Naive thymus-derived CD8-positive, alpha-beta T cell (primary cell): ENCODE results near the gene TEC. TPM values are rescaled to one million over a fixed set of nuclear protein-coding genes. Genes with fewer than 3 reads are reported as not detected.
"Not testable (repeated sequence)": the region's sequence is repeated elsewhere in the genome, so short reads cannot be mapped to it uniquely, and the experiment has no call there.

ENCODE experiments used
- ATAC-seq, 2 donors: fragments of 150-1000 bp; cut with Tn5 transposase in 1 of 2; sonication (Bioruptor Pico), chemical (Tn5 transposase) in 1 of 2; 1 replicate in 1 of 2; 2 replicates in 1 of 2; pipeline ENCODE4 v1.10.0; 2021; ENCODE audit warnings: mild to moderate bottlenecking in 2 of 2, moderate library complexity in 2 of 2
- POLR2A ChIA-PET: fragments of 350-600 bp; sonication (Branson Sonifier 250); formaldehyde crosslinking; loops from one replicate; lab custom pipeline; 2021; ENCODE audit warnings: antibody characterized with exemption; lab: Charles Lee
- DNase-seq, 10 donors: peaks; one replicate each; pipeline versions ENCODE4 v3.0.0 to v3.0.0-alpha.2; 2020 to 2022
- H3K27ac Mint-ChIP-seq, 10 donors: one replicate each; pipeline ENCODE4 v1.8.0; 2020 to 2022; ENCODE audit warnings: mild to moderate bottlenecking in 10 of 10, mixed read lengths in 10 of 10, moderate library complexity in 4 of 10, inconsistent platforms in 1 of 10
- H3K27me3 Mint-ChIP-seq, 5 donors: one replicate each; pipeline ENCODE4 v1.8.0; 2021 to 2022; ENCODE audit warnings: mixed read lengths in 5 of 5
- H3K36me3 Mint-ChIP-seq, 3 donors: one replicate each; pipeline ENCODE4 v1.8.0; 2020 to 2022; ENCODE audit warnings: mixed read lengths in 3 of 3, mild to moderate bottlenecking in 2 of 3, inconsistent platforms in 1 of 3
- H3K4me1 Mint-ChIP-seq, 4 donors: one replicate each; pipeline ENCODE4 v1.8.0; 2021 to 2022; ENCODE audit warnings: mixed read lengths in 4 of 4
- H3K4me3 Mint-ChIP-seq, 10 donors: one replicate each; pipeline ENCODE4 v1.8.0; 2020 to 2022; ENCODE audit warnings: mild to moderate bottlenecking in 10 of 10, mixed read lengths in 10 of 10, moderate library complexity in 6 of 10, inconsistent platforms in 1 of 10
- H3K9me3 Mint-ChIP-seq, 9 donors: one replicate each; pipeline ENCODE4 v1.8.0; 2020 to 2022; ENCODE audit warnings: mixed read lengths in 9 of 9, mild to moderate bottlenecking in 3 of 9, inconsistent platforms in 1 of 9, moderate library complexity in 1 of 9
- polyA plus RNA-seq, 3 donors: library from polyadenylated mRNA; unstranded; fragments of 300-500 nt; fragmentation: Illumina TruSeq; gene quantifications; one replicate each; pipeline ENCODE4 v1.2.3, GENCODE V29; 2021
- total RNA-seq, 8 experiments: library from RNA in 2 of 8; stranded (reverse) in 2 of 8; gene quantifications; one replicate each; pipeline ENCODE4 v1.2.3 and lab custom pipeline; 2021 to 2026

The TEC gene
- total RNA-seq (1 to 10 TPM; 4.3 to 4.7 TPM), polyA plus RNA-seq (1 to 10 TPM; 1.1 to 2.5 (median 1.4) TPM), total RNA-seq (lab: John Stamatoyannopoulos, UW) (3.7 to 13.8 (median 8.2) reads per million in 6 experiments)

DNA sequence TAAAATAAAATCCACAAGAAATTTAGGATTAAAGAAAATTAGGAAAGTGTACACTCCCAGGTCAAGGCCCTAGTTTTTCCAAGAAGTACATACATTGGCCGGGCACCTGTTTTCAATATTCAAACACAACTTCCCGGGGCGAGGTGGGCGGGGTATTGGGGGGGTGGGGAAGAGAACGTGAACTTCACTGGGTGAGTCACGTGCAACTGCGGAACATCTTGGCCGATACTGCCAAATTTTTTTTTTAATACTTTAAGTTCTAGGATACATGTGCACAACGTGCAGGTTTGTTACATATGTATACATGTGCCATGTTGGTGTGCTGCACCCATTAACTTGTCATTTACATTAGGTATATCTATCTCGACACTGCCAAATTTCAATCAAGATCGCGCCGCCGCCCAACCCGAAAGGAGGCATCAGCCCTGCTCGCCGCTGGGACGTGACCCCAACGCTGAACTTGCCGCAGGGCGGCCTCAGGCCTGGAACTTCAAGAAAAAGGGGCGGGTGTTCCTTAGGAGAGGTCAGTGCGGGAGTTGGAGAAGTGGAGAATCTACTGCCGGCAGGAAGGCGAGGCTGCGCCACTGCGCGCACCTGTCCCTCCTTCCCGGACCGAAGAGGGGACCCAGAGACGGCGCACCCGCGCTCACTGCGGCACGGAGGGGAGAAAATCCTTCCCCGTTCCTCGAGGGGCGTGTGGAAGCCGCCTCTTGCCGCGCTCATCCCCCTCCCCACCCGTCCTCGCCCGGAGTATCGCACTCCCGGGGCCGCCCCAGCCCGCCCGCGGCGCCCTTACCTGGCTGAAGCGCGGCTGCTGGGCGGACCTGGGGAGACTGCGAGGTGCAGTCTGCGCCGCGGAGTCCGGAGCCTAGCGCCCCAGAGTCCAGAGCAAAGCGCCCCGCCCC is at the start of gene TEC:
TEC (minus strand) TSS at position 883 of the 905 bp plus-strand sequence. CDS start 41,224 bp downstream, outside the sequence.
- peak; percentile 47 to 58 for ATAC-seq
- Mint-ChIP-seq H3K36me3 (peaks cover 0 to 2% (median 0%) of the 10 kb centered on the region in 3 donors), H3K4me3 (peak within 1 kb of the TSS; percentile 87 to 98 (median 96)), H3K27ac (peak within 1 kb of the TSS; percentile 43 to 96 (median 91)), H3K9me3 (no peaks in the 10 kb centered on the region), H3K4me1 (peaks cover 9 to 25% (median 16%) of the 10 kb centered on the region in 4 donors), H3K27me3 (no peaks in the 10 kb centered on the region)
- POLR2A ChIA-PET = no interaction called here
- DNase-seq = peak in 9 of 10 donors; percentile 8 to 66 (median 46)

DNA sequence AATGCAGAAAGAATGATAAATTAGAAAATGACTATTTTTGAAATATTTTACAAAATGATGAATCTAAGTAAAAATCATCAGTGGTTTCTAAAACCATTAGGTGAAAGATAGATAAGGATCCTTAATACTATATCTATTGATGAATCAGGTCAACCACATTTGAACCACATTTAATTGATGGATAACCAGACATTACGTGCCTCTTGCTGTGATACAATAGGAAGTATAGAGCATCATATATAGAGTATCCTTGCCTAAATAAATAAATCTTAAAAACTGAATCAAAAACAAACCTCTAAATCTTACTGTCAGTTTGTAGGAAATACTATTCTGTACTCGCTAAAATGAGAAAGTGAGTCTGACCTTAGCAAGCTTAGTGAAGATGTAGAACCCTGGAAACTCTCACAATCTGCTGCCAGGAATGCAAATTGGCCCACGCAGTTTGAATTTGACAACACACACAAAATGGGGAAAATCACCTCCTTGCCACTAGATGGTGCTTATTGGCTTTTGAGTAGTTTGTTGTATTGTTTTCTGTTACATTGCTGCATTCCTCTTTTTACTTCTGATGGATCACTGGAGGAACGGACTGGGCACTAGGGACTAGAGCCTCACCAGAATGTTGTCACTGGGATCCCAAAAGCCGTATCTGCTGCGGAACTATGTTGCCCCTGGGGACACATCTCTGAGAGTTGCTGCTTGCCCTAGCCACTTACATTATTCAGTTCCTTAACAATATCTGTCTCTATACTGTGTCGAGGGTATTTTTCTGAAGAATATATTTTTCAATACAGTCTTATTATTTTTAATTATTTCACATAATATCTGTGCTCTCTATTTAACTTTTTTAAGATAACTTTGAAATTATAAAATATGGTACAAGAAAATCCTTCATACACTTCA is 46.3 kb upstream of the TEC start:
- Mint-ChIP-seq H3K9me3 (peaks cover 0 to 1% (median 0%) of the 10 kb centered on the region in 9 donors), H3K27ac (peak overlapping the region in 2 of 10 donors; percentile 5 to 51), H3K36me3 (no peaks in the 10 kb centered on the region), H3K27me3 (no peaks in the 10 kb centered on the region), H3K4me3 (no peak overlapping the region), H3K4me1 (no peaks in the 10 kb centered on the region)
- peak in 5 of 10 donors; percentile 10 to 43 (median 27) for DNase-seq
- ATAC-seq = peak; percentile 40 to 54
- POLR2A ChIA-PET = interaction anchor here (0.9 kb wide), 1 partner anchor 26 kb away, joined by 3 read pairs; the partner anchor contains the start of gene SLAIN2

DNA sequence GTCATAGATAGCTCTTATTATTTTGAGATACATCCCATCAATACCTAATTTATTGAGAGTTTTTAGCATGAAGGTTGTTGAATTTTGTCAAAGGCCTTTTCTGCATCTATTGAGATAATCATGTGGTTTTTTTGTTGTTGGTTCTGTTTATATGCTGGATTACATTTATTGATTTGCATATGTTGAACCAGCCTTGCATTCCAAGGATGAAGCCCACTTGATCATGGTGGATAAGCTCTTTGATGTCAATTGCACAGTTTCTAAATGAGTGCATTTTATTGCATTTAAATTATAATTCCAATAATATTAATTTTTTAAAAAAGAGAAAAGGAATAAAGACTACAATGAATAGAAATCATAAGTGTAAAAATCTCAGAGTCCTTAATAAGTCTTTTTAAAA is 45.1 kb upstream of the TEC start:
- not testable (repeated sequence) for H3K27me3 Mint-ChIP-seq, H3K27ac Mint-ChIP-seq, H3K4me3 Mint-ChIP-seq, DNase-seq, H3K36me3 Mint-ChIP-seq, ATAC-seq, H3K9me3 Mint-ChIP-seq, H3K4me1 Mint-ChIP-seq
- POLR2A ChIA-PET = interaction anchor here (0.9 kb wide), 1 partner anchor 27 kb away, joined by 3 read pairs; the partner anchor contains the start of gene SLAIN2

DNA sequence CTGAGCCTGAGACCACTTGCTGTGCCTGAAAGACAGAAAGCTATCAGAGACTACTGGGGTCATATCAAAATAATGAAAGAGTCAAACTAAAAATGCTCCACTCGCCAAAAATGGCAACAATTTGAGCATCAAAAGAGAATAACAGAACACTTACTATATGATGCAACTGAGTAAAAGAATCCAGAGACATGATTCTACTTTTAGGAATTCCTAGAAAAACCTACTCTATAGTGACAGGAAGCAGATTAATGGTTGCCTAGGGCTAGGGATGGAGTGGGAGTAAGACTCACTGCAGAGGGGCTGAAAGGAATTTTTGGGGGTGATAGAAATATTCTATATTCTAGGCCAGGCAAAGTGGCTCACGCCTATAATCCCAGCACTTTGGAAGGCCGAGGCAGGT is 42.3 kb upstream of the TEC start:
- Mint-ChIP-seq H3K27ac (no peak overlapping the region), H3K36me3 (no peaks in the 10 kb centered on the region), H3K9me3 (peaks cover 0 to 1% (median 0%) of the 10 kb centered on the region in 9 donors), H3K27me3 (peaks cover 0 to under 1% (median 0%) of the 10 kb centered on the region in 5 donors), H3K4me3 (no peak overlapping the region), H3K4me1 (no peaks in the 10 kb centered on the region)
- ATAC-seq (no peak), DNase-seq (no peak)
- POLR2A ChIA-PET = no interaction called here

DNA sequence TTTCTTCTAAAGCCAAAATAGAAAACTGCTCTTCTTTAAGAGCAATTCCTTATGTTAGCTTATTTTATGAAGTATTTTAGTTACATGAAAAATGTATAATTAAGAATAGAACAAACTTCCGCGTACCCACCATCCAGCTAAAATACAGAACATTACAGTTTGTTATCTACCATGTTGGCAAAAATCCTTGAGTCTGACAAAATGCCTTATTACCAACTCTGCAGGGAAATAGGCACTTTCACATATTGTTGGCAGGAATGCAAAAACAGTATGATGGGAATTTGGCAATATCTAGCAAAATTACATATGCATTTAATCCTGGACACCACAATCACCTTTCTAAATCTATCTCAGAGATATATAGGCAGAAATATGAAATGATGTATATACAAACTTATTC is 39.3 kb upstream of the TEC start:
- no peak overlapping the region for H3K27ac Mint-ChIP-seq
- ATAC-seq = no peak
- no peak overlapping the region for H3K4me3 Mint-ChIP-seq
- peaks cover 0 to 2% (median 0%) of the 10 kb centered on the region in 5 donors for H3K27me3 Mint-ChIP-seq
- no peaks in the 10 kb centered on the region for H3K36me3 Mint-ChIP-seq
- DNase-seq = no peak
- POLR2A ChIA-PET = no interaction called here
- H3K4me1 Mint-ChIP-seq = no peaks in the 10 kb centered on the region
- peaks cover 0 to 1% (median 0%) of the 10 kb centered on the region in 9 donors for H3K9me3 Mint-ChIP-seq

DNA sequence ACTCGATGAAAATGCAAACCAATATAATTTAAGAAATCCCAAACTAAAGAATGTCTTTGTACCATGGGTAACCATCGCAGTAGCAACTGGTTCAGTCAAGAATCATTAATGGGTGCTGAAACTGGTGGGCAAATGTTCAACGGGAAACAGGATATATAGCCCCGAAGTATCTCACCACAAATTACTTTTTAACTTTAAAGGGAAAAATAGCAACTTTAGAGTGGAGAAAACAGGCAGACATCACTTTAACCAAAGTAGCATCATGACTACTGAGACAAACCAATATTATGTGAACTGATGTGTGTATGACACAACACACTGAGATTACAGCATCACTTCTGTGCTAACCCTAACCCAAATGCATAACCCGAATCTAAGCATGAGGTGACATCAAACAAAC is 37.9 kb upstream of the TEC start:
- DNase-seq = no peak
- Mint-ChIP-seq H3K27ac (no peak overlapping the region), H3K4me3 (no peak overlapping the region), H3K9me3 (peaks cover 0 to 1% (median 0%) of the 10 kb centered on the region in 9 donors), H3K36me3 (no peaks in the 10 kb centered on the region), H3K27me3 (peaks cover 2 to 6% (median 3%) of the 10 kb centered on the region in 5 donors), H3K4me1 (no peaks in the 10 kb centered on the region)
- POLR2A ChIA-PET = no interaction called here
- ATAC-seq = no peak

DNA sequence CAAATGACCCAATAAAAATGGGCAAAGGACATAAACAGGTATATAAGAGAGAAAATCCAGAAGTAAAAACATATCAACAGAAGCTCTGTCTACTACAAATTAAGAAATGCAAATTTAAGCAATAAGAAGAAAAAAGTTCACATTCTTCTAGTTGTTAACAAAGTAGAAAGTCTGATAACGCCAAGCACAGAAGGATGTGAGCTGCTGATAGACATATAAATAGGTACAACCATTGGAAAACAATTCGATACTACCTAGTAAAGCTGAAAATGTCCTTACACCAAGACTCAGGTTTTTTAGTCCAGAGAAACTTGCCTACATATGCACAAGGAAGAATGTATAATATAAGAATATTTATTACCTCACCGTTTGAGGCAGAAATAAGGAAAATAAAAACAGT is 35.9 kb upstream of the TEC start:
- Mint-ChIP-seq H3K27ac (no peak overlapping the region), H3K4me3 (no peak overlapping the region), H3K27me3 (peaks cover 6 to 19% (median 7%) of the 10 kb centered on the region in 5 donors), H3K4me1 (no peaks in the 10 kb centered on the region), H3K36me3 (no peaks in the 10 kb centered on the region), H3K9me3 (no peaks in the 10 kb centered on the region)
- POLR2A ChIA-PET = no interaction called here
- no peak for ATAC-seq
- DNase-seq = no peak

DNA sequence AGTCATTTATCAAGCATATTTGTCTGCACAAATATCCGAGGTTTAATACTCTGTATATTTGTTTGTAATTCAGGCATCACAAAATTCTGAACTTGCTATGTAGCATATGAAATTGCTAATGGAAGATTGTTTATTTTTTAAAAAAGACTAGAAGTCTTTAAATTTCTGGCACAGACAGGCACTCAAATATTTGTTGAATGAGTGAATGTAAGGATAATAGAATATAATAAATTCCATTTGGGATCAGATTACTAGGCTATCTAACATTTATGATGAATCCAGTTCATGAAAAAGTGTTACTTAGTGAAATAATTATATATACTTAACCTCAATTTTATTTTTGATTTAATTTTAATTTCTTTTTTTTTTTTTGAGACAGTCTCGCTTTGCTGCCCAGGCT is 30.4 kb upstream of the TEC start:
- ATAC-seq = no peak
- Mint-ChIP-seq H3K36me3 (no peaks in the 10 kb centered on the region), H3K4me1 (peaks cover 0 to 4% (median 0%) of the 10 kb centered on the region in 4 donors), H3K9me3 (no peaks in the 10 kb centered on the region), H3K27me3 (peaks cover 7 to 19% (median 9%) of the 10 kb centered on the region in 5 donors), H3K27ac (no peak overlapping the region), H3K4me3 (no peak overlapping the region)
- POLR2A ChIA-PET = no interaction called here
- no peak for DNase-seq

DNA sequence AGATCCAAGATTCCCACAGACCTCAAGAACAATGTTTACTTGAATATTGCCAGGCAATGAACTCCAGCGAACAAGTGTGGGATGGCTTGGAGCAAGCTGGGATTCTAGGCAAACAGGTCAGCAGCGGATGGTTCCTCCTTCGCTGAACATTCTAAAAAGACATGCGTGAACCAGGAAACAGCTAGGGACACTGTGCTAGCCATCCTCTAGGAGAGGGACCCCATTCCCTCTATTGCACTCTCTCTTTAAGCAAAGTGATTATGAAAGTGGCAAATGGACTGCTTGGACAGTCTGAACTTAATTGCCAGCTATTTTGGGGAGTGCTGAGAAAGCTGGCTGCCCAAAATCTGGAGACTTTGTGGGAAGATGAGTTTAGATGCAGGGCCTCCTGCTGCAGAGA is 29.9 kb upstream of the TEC start:
- Mint-ChIP-seq H3K36me3 (no peaks in the 10 kb centered on the region), H3K27me3 (peaks cover 7 to 19% (median 9%) of the 10 kb centered on the region in 5 donors)
- POLR2A ChIA-PET = no interaction called here

DNA sequence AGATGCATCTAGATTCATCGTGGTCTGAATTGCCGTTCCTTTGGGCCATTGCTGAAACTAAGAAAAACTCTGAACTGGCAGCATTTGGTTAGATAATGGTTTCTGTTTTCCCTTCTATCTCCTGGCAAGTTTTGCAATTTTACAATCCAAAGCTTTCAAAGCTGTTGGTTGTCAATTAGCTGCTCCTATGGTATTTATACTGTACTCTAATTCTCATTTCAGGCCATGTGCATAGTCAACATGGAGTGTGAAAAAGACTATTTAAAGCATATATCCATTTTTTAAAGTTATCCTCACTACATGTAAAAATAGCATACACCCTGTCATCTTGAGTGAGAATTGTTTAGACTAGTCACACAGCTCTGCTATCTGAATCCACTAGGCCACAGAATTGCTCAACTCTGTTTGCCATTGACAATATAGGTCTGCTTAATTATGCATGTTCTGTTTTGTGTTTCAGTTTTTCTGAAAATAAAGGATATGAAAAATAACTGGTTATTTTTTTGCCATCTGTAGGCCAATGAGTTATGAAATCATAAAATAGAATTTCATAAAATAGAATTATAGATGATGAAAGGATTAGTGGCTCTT is 27.7 kb upstream of the TEC start:
- H3K4me1 Mint-ChIP-seq = peaks cover 0 to 4% (median 0%) of the 10 kb centered on the region in 4 donors
- H3K27me3 Mint-ChIP-seq = peaks cover 3 to 11% (median 6%) of the 10 kb centered on the region in 5 donors
- no peak overlapping the region for H3K4me3 Mint-ChIP-seq
- DNase-seq (no peak), ATAC-seq (no peak)
- no peaks in the 10 kb centered on the region for H3K36me3 Mint-ChIP-seq
- H3K27ac Mint-ChIP-seq = no peak overlapping the region
- peaks cover 0 to 2% (median 0%) of the 10 kb centered on the region in 9 donors for H3K9me3 Mint-ChIP-seq
- POLR2A ChIA-PET = no interaction called here

More for the DNA sequence above, 29.9 kb upstream of the TEC start:
- H3K4me1 Mint-ChIP-seq = peaks cover 0 to 4% (median 0%) of the 10 kb centered on the region in 4 donors
- H3K4me3 Mint-ChIP-seq = no peak overlapping the region
- ATAC-seq (no peak), DNase-seq (no peak)
- no peak overlapping the region for H3K27ac Mint-ChIP-seq
- no peaks in the 10 kb centered on the region for H3K9me3 Mint-ChIP-seq

DNA sequence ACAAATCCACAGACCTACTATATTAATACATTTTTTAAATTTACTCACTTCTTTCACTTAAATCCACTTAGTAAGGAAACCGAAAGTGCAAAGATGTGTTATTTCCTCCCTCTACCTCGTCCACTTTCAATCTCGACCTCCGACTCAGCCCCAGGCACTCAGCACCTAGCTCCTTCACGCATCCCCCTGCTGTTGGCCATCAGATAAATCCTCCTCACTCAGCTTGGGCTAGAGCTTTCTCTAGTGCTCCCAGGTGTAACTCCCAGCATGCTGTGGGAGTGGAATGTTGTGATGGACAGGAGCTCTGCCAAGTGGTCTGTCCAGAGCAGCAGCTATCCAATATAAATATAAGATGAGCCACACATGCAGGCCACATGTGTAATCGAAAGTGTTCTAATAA is 26.7 kb upstream of the TEC start:
- Mint-ChIP-seq H3K4me3 (peak overlapping the region in 4 of 10 donors; percentile 4 to 73 (median 20)), H3K27ac (peak overlapping the region in 3 of 10 donors; percentile 12 to 45 (median 17))
- ATAC-seq = no peak

DNA sequence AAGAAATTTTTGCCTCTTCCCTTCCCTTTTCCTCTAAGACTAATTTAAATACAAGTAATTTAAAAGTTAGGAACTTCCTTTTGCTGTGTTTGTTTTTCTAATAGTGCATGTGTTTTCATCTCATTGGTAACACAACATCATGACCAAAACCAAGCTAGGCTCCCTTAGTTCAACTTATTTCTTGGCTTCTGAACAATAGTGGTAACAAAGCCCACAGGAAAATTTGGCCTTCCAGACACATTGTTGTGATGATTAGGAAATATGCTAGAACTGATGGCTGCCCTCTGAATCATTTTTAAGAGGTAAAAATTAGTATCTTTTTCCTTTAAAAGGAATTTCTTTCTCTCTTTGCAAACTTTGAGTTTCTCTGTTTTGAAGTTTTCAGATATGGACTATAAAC is 25.5 kb upstream of the TEC start:
- Mint-ChIP-seq H3K36me3 (no peaks in the 10 kb centered on the region), H3K27ac (no peak overlapping the region), H3K4me3 (no peak overlapping the region), H3K4me1 (peaks cover 0 to 4% (median 0%) of the 10 kb centered on the region in 4 donors), H3K27me3 (peaks cover 0 to 3% (median 0%) of the 10 kb centered on the region in 5 donors), H3K9me3 (peaks cover 0 to 2% (median 0%) of the 10 kb centered on the region in 9 donors)
- ATAC-seq (no peak), DNase-seq (no peak)
- POLR2A ChIA-PET = no interaction called here

More for the DNA sequence above, 26.7 kb upstream of the TEC start:
- POLR2A ChIA-PET = no interaction called here
- no peaks in the 10 kb centered on the region for H3K36me3 Mint-ChIP-seq
- peaks cover 0 to 3% (median under 1%) of the 10 kb centered on the region in 5 donors for H3K27me3 Mint-ChIP-seq
- no peak for DNase-seq
- H3K4me1 Mint-ChIP-seq = peaks cover 0 to 4% (median 0%) of the 10 kb centered on the region in 4 donors
- H3K9me3 Mint-ChIP-seq = peaks cover 0 to 2% (median 0%) of the 10 kb centered on the region in 9 donors
